Measurements from ENCODE around the gene FLYWCH1. TPM values are rescaled to one million over a fixed set of nuclear protein-coding genes. Genes with fewer than 3 reads are reported as not detected.

The FLYWCH1 gene
- total and polyA plus RNA-seq, 8 donors = 11.5 to 40.4 (median 16.5) TPM

- peak; percentile 84 to 92 (median 90) for ATAC-seq
- FAIRE-seq = no peak
- TF ChIP-seq CTCF (IDR thresholded peaks at IDR 0.05) = no peak
- peak; percentile 87 to 99 (median 94) for DNase-seq
- H3K27ac ChIP-seq = peak within 1 kb of the TSS; percentile 79 to 88 (median 84)
- H3K4me3 ChIP-seq = peak within 1 kb of the TSS; percentile 42 to 79 (median 71)
- intact Hi-C loops (cut with DNase I) = loop anchor here in 1 of 3 donors (5.0 kb wide), 1 partner anchor 58 kb away; no protein-coding TSS in a partner anchor
- H3K9me3 ChIP-seq = no peaks in the 10 kb centered on the region
- 6 to 8% methylated on average over 54 to 91 of the region's 91 CpGs for WGBS, 2 donors
- H3K4me1 ChIP-seq = peaks cover 23 to 54% (median 30%) of the 10 kb centered on the region in 3 donors
- no peaks in the 10 kb centered on the region for H3K36me3 ChIP-seq
- H3K27me3 ChIP-seq = no peaks in the 10 kb centered on the region
Measured at GRCh38 chr16:2980227-2981176, 68.8 kb downstream of the FLYWCH1 start, which contains the start of gene PKMYT1. Gene PKMYT1, minus strand, starts transcription at chr16:2980446. Its CDS starts 789 bp downstream, at chr16:2979657.

- no peaks in the 10 kb centered on the region for H3K27me3 ChIP-seq
- no peaks in the 10 kb centered on the region for H3K9me3 ChIP-seq
- peak in 2 of 6 donors; percentile 40 to 51 for DNase-seq
- intact Hi-C loops (cut with DNase I) = loop anchor here in 1 of 3 donors (5.0 kb wide), 1 partner anchor 59 kb away; no protein-coding TSS in a partner anchor
- no peak for TF ChIP-seq CTCF (IDR thresholded peaks at IDR 0.05)
- no peak for ATAC-seq
- H3K4me3 ChIP-seq = peak overlapping the region in 2 of 4 donors; percentile 73 to 79
- peaks cover 31 to 62% (median 31%) of the 10 kb centered on the region in 3 donors for H3K4me1 ChIP-seq
- H3K27ac ChIP-seq = no peak overlapping the region
- no peak for FAIRE-seq
- no peaks in the 10 kb centered on the region for H3K36me3 ChIP-seq
- WGBS, 2 donors = 54 to 60% methylated on average over 33 of the region's 33 CpGs
Measured at GRCh38 chr16:2981177-2981898, 69.6 kb downstream of the FLYWCH1 start.

GRCh38 chr16:2981899-2982250 is 70.1 kb downstream of the FLYWCH1 start:
- Histone ChIP-seq H3K27ac (no peak overlapping the region), H3K4me1 (peaks cover 26 to 59% (median 27%) of the 10 kb centered on the region in 3 donors), H3K36me3 (no peaks in the 10 kb centered on the region), H3K4me3 (no peak overlapping the region), H3K27me3 (no peaks in the 10 kb centered on the region), H3K9me3 (no peaks in the 10 kb centered on the region)
- no peak for TF ChIP-seq CTCF (IDR thresholded peaks at IDR 0.05)
- intact Hi-C loops (cut with DNase I) = loop anchor here in 1 of 3 donors (5.0 kb wide), 1 partner anchor 60 kb away; no protein-coding TSS in a partner anchor
- WGBS, 2 donors = 76 to 79% methylated on average over 4 of the region's 4 CpGs
- DNase-seq (peak in 2 of 6 donors; percentile 41 to 55), FAIRE-seq (no peak), ATAC-seq (no peak)

GRCh38 chr16:2982402-2982801 is 70.7 kb downstream of the FLYWCH1 start:
- Histone ChIP-seq H3K36me3 (no peaks in the 10 kb centered on the region), H3K27me3 (no peaks in the 10 kb centered on the region), H3K9me3 (no peaks in the 10 kb centered on the region), H3K4me1 (peaks cover 22 to 54% (median 22%) of the 10 kb centered on the region in 3 donors), H3K4me3 (no peak overlapping the region), H3K27ac (no peak overlapping the region)
- DNase-seq (no peak), FAIRE-seq (no peak), ATAC-seq (no peak)
- 85 to 86% methylated on average over 5 of the region's 5 CpGs for WGBS, 2 donors
- intact Hi-C loops (cut with DNase I) = loop anchor here in 1 of 3 donors (5.0 kb wide), 1 partner anchor 60 kb away; no protein-coding TSS in a partner anchor
- no peak for TF ChIP-seq CTCF (IDR thresholded peaks at IDR 0.05)
